IMR-90 (cell line): ENCODE measurements around the gene UBE3B. TPM values are rescaled to one million over a fixed set of nuclear protein-coding genes. Genes with fewer than 3 reads are reported as not detected.

ENCODE experiments used
- ATAC-seq: fragments of 200-7000 bp; cut with Tn5 transposase; 2 replicates; pipeline ENCODE4 v1.9.1; 2020; ENCODE audit warnings: low read depth, mild to moderate bottlenecking, moderate library complexity
- BruUV-seq: library from RNA; stranded (reverse); fragments of 400-500 nt; replicated peaks from 2 replicates; lab custom pipeline; 2021; lab: Mats Ljungman, UMichigan
- CTCF ChIA-PET: fragments of 300-600 bp; formaldehyde crosslinking; extraction: SDS; loops from one replicate; lab custom pipeline; 2021; ENCODE audit warnings: antibody characterized with exemption; lab: Yijun Ruan, JAX
- POLR2A ChIA-PET: fragments of 300-600 bp; sonication (Branson Sonifier 250); formaldehyde crosslinking; loops from one replicate; lab custom pipeline; 2022; ENCODE audit warnings: antibody characterized with exemption; ENCODE audit not compliant: unreplicated experiment; lab: Charles Lee
- DNase-seq: peaks from one replicate; pipeline ENCODE4 v3.0.0; 2013
- H2AFZ ChIP-seq: replicated peaks from 2 replicates; pipeline ENCODE3; 2013; ENCODE audit warnings: low read length, mild to moderate bottlenecking; ENCODE audit not compliant: poor library complexity
- H2AK5ac ChIP-seq: 2 replicates; pipeline ENCODE4 v1.6.1; 2013; ENCODE audit warnings: low read depth, low read length, inconsistent platforms
- H2AK9ac ChIP-seq: replicated peaks from 2 replicates; pipeline ENCODE3; 2013; ENCODE audit warnings: mild to moderate bottlenecking, low read depth, low read length, moderate library complexity; ENCODE audit not compliant: poor library complexity
- H2BK120ac ChIP-seq: 2 replicates; pipeline ENCODE4 v1.6.1; 2013; ENCODE audit warnings: low read depth, low read length, inconsistent platforms
- H2BK15ac ChIP-seq: 3 replicates; pipeline ENCODE4 v1.6.1; 2013; ENCODE audit warnings: low read depth, low read length, inconsistent platforms
- H2BK20ac ChIP-seq: 2 replicates; pipeline ENCODE4 v1.6.1; 2013; ENCODE audit warnings: low read depth, mild to moderate bottlenecking, inconsistent platforms, low read length, moderate library complexity
- H2BK5ac ChIP-seq: 2 replicates; pipeline ENCODE4 v1.6.1; 2013; ENCODE audit warnings: mild to moderate bottlenecking, low read depth, low read length, inconsistent platforms; ENCODE audit not compliant: poor library complexity, severe bottlenecking
- H3K14ac ChIP-seq: replicated peaks from 2 replicates; pipeline ENCODE4 v1.6.1; 2013; ENCODE audit warnings: low read depth, low read length, inconsistent platforms
- H3K18ac ChIP-seq: 2 replicates; pipeline ENCODE4 v1.6.1; 2013; ENCODE audit warnings: low read depth, low read length, control low read depth
- H3K23ac ChIP-seq: 2 replicates; pipeline ENCODE4 v1.6.1; 2013; ENCODE audit warnings: low read depth, low read length, inconsistent platforms
- H3K27ac ChIP-seq: 2 replicates; pipeline ENCODE4 v1.5.1; 2013; ENCODE audit warnings: mild to moderate bottlenecking, control low read depth, low read length; ENCODE audit not compliant: insufficient read depth
- H3K27me3 ChIP-seq: 2 replicates; pipeline ENCODE4 v1.6.1; 2013; ENCODE audit warnings: low read length; ENCODE audit not compliant: control insufficient read depth, insufficient read depth
- H3K36me3 ChIP-seq: 2 replicates; pipeline ENCODE4 v1.6.1; 2013; ENCODE audit warnings: low read length, mixed read lengths; ENCODE audit not compliant: control insufficient read depth, insufficient read depth
- H3K4ac ChIP-seq: 2 replicates; pipeline ENCODE4 v1.6.1; 2013; ENCODE audit warnings: low read depth, low read length, inconsistent platforms
- H3K4me1 ChIP-seq: 2 replicates; pipeline ENCODE4 v1.6.1; 2013; ENCODE audit warnings: low read length, mixed read lengths; ENCODE audit not compliant: control insufficient read depth, insufficient read depth
- H3K4me2 ChIP-seq: 2 replicates; pipeline ENCODE4 v1.6.1; 2013; ENCODE audit warnings: low read depth, mild to moderate bottlenecking, control low read depth, low read length, moderate library complexity
- H3K4me3 ChIP-seq: 2 replicates; pipeline ENCODE4 v1.5.1; 2013; ENCODE audit warnings: low read depth, mild to moderate bottlenecking, control low read depth, low read length, moderate library complexity; ENCODE audit not compliant: insufficient read depth
- H3K56ac ChIP-seq: 2 replicates; pipeline ENCODE4 v1.6.1; 2013; ENCODE audit warnings: low read length, inconsistent platforms; ENCODE audit not compliant: insufficient read depth; ENCODE audit errors: extremely low read depth
- H3K79me1 ChIP-seq, 2 experiments: 2 replicates each; pipeline ENCODE4 v1.6.1; 2013; ENCODE audit warnings: low read length in 2 of 2, inconsistent platforms in 1 of 2, low read depth in 1 of 2
- H3K9ac ChIP-seq: 2 replicates; pipeline ENCODE4 v1.6.1; 2013; ENCODE audit warnings: low read depth, low read length, control low read depth
- H3K9me1 ChIP-seq: 2 replicates; pipeline ENCODE4 v1.6.1; 2013; ENCODE audit warnings: low read length, inconsistent platforms; ENCODE audit not compliant: insufficient read depth
- H3K9me3 ChIP-seq: 2 replicates; pipeline ENCODE4 v1.6.1; 2013; ENCODE audit warnings: low read length; ENCODE audit not compliant: control insufficient read depth, insufficient read depth
- H4K20me1 ChIP-seq: 2 replicates; pipeline ENCODE4 v1.6.1; 2013; ENCODE audit warnings: low read length, inconsistent platforms; ENCODE audit not compliant: insufficient read depth
- H4K5ac ChIP-seq: 2 replicates; pipeline ENCODE4 v1.6.1; 2013; ENCODE audit warnings: mild to moderate bottlenecking, low read depth, low read length, control low read depth
- H4K8ac ChIP-seq, 2 experiments: 2 replicates each; pipeline ENCODE4 v1.6.1; 2013; ENCODE audit warnings: low read depth in 2 of 2, low read length in 2 of 2, control low read depth in 1 of 2, inconsistent platforms in 1 of 2
- H4K91ac ChIP-seq: 2 replicates; pipeline ENCODE4 v1.6.1; 2013; ENCODE audit warnings: low read depth, low read length, inconsistent platforms; ENCODE audit not compliant: insufficient read depth
- BHLHE40 ChIP-seq: fragments of 150-350 bp; IDR thresholded peaks from 2 replicates; pipeline ENCODE4 v1.6.1; 2016; ENCODE audit warnings: mild to moderate bottlenecking, low read depth, low read length
- CEBPB ChIP-seq: IDR thresholded peaks from 2 replicates; pipeline ENCODE4 v1.6.1; 2012; ENCODE audit warnings: low read depth, low read length, improper control_type of control experiment
- CHD1 ChIP-seq: IDR thresholded peaks from 2 replicates; pipeline ENCODE4 v1.6.1; 2012; ENCODE audit warnings: low read depth, low read length, improper control_type of control experiment
- FOS ChIP-seq: fragments of 150-350 bp; IDR thresholded peaks from 2 replicates; pipeline ENCODE4 v1.6.1; 2016; ENCODE audit warnings: low read depth, low read length
- MAFK ChIP-seq: IDR thresholded peaks from 2 replicates; pipeline ENCODE4 v1.6.1; 2012; ENCODE audit warnings: low read depth, low read length, improper control_type of control experiment
- MAZ ChIP-seq: IDR thresholded peaks from 2 replicates; pipeline ENCODE4 v1.6.1; 2012; ENCODE audit warnings: low read depth, mild to moderate bottlenecking, low read length, improper control_type of control experiment, moderate library complexity, borderline replicate concordance
- MXI1 ChIP-seq: IDR thresholded peaks from 2 replicates; pipeline ENCODE4 v1.6.1; 2012; ENCODE audit warnings: low read depth, mild to moderate bottlenecking, low read length, moderate library complexity, borderline replicate concordance
- NFE2L2 ChIP-seq: fragments of 150-350 bp; IDR thresholded peaks from 2 replicates; pipeline ENCODE4 v1.6.1; 2016; ENCODE audit warnings: low read depth, mild to moderate bottlenecking, low read length
- POLR2A ChIP-seq: IDR thresholded peaks from 2 replicates; pipeline ENCODE4 v1.6.1; 2012; ENCODE audit warnings: mild to moderate bottlenecking, low read depth, low read length
- RAD21 ChIP-seq: IDR thresholded peaks from 2 replicates; pipeline ENCODE4 v1.6.1; 2012; ENCODE audit warnings: low read length, improper control_type of control experiment
- RCOR1 ChIP-seq: IDR thresholded peaks from 2 replicates; pipeline ENCODE4 v1.6.1; 2012; ENCODE audit warnings: mild to moderate bottlenecking, low read length, improper control_type of control experiment; ENCODE audit not compliant: insufficient replicate concordance
- RFX5 ChIP-seq: IDR thresholded peaks from 2 replicates; pipeline ENCODE4 v1.8.0; 2012; ENCODE audit warnings: low read depth, mild to moderate bottlenecking, low read length, moderate library complexity
- SMC3 ChIP-seq: fragments of 150-350 bp; IDR thresholded peaks from 2 replicates; pipeline ENCODE4 v1.6.1; 2016; ENCODE audit warnings: low read depth, mild to moderate bottlenecking, antibody characterized with exemption, low read length, moderate library complexity
- WGBS, 2 experiments: methylation state at CpG; one replicate each; pipeline versions ENCODE4 v1.1.5 to v1.1.7; 2013; ENCODE audit warnings: missing lambda C conversion rate in 2 of 2; ENCODE audit not compliant: insufficient read length in 1 of 2; ENCODE audit errors: extremely low coverage in 2 of 2; 5-methylcytosine and 5-hydroxymethylcytosine counted together
- dilution Hi-C: fragments of 300-500 bp; cut with HindIII; formaldehyde crosslinking; loops from one replicate; pipeline ENCODE4 v1.14.3; 2018; ENCODE audit warnings: low sequenced_read_pairs; ENCODE audit not compliant: unreplicated experiment
- in situ Hi-C: fragments of 300-500 bp; cut with MboI; formaldehyde crosslinking; loops from 3 replicates; pipeline ENCODE4 v1.14.3; 2019; ENCODE audit warnings: low sequenced_read_pairs, inconsistent platforms, mixed read lengths
- intact Hi-C: fragments of 100-400 bp; cut with micrococcal nuclease; formaldehyde crosslinking; loops from 2 replicates; pipeline ENCODE4 v1.10.0; 2022
- polyA plus RNA-seq, 3 experiments: library from polyadenylated mRNA; depleted of rRNA; stranded (reverse); fragments of >200 nt; gene quantifications; 2 replicates each; pipeline ENCODE4 v1.2.3, GENCODE V29; 2012; ENCODE audit warnings: low replicate concordance in 1 of 3
- total RNA-seq: library from RNA; depleted of rRNA; stranded (reverse); fragments of >200 nt; gene quantifications from 2 replicates; pipeline ENCODE4 v1.2.3, GENCODE V29; 2012
- TF ChIP-seq, protein P1 (sequence below): fragments of 150-350 bp; IDR thresholded peaks from 2 replicates; pipeline ENCODE4 v1.6.1; 2017; ENCODE audit warnings: mild to moderate bottlenecking, antibody characterized with exemption, low read length, low read depth
- TF ChIP-seq, protein P2 (sequence below): fragments of 150-350 bp; IDR thresholded peaks from 2 replicates; pipeline ENCODE4 v1.6.1; 2016; ENCODE audit warnings: low read depth, mild to moderate bottlenecking, low read length, moderate library complexity, borderline replicate concordance
- TF ChIP-seq, protein P3 (sequence below): conservative IDR thresholded peaks from 2 replicates; pipeline ENCODE4 v1.5.1; 2012; ENCODE audit warnings: mild to moderate bottlenecking, low read depth, low read length, improper control_type of control experiment

UBE3B gene
- total and polyA plus RNA-seq, 2 of the 4 experiments (the other 2 are of a cell fraction) = 18.8 to 24.9 TPM

DNA sequence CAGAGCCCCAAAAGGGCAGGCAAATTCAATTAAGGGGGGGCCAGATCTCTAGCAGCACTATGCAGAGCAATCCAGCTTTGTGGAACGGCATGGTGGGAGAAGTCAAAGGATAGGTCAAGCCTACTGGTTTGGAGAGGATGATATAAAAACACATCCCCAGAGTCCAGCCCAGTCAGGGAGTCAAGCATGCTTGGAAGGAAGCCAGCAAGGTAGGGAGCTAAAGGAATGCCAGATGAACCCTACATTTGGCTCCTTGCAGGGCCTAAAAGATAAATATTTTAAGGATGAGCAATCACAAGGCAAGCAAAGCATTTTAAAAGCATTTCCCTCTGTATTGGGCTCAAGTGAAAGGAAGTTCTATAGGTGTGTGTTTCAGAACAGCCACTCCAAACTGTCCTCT is 21.7 kb upstream of the UBE3B start:
- Histone ChIP-seq H3K4me3 (no peak overlapping the region), H3K23ac (no peak overlapping the region), H3K9me1 (peaks cover 19% of the 10 kb centered on the region), H3K4me1 (peaks cover 29% of the 10 kb centered on the region), H4K91ac (no peak overlapping the region), H3K56ac (no peak overlapping the region), H3K27me3 (no peaks in the 10 kb centered on the region), H4K20me1 (peaks cover 17% of the 10 kb centered on the region; the same call in 1 of the 2 replicates), H3K4me2 (no peak overlapping the region), H3K4ac (no peak overlapping the region), H3K18ac (no peak overlapping the region), H3K36me3 (peaks cover 71% of the 10 kb centered on the region), H3K9ac (no peak overlapping the region), H3K79me1 (peaks cover 52 to 89% of the 10 kb centered on the region in 2 experiments), H3K9me3 (no peaks in the 10 kb centered on the region), H2BK5ac (peak overlapping the region; percentile 25), H3K27ac (no peak overlapping the region; the same call in 1 of the 2 replicates), H2BK15ac (no peak overlapping the region), H4K5ac (no peak overlapping the region), H3K14ac (no peak overlapping the region), H2BK20ac (no peak overlapping the region), H2AFZ (no peak overlapping the region), H2AK9ac (no peak overlapping the region), H2AK5ac (peak overlapping the region; percentile 49; the same call in 1 of the 2 replicates), H4K8ac (no peak overlapping the region), H2BK120ac (no peak overlapping the region)
- TF ChIP-seq, protein P1, sequence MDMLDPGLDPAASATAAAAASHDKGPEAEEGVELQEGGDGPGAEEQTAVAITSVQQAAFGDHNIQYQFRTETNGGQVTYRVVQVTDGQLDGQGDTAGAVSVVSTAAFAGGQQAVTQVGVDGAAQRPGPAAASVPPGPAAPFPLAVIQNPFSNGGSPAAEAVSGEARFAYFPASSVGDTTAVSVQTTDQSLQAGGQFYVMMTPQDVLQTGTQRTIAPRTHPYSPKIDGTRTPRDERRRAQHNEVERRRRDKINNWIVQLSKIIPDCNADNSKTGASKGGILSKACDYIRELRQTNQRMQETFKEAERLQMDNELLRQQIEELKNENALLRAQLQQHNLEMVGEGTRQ = no peak
- no peak for TF ChIP-seq MAFK
- TF ChIP-seq RAD21 = no peak
- TF ChIP-seq MAZ = no peak
- TF ChIP-seq, protein P2, sequence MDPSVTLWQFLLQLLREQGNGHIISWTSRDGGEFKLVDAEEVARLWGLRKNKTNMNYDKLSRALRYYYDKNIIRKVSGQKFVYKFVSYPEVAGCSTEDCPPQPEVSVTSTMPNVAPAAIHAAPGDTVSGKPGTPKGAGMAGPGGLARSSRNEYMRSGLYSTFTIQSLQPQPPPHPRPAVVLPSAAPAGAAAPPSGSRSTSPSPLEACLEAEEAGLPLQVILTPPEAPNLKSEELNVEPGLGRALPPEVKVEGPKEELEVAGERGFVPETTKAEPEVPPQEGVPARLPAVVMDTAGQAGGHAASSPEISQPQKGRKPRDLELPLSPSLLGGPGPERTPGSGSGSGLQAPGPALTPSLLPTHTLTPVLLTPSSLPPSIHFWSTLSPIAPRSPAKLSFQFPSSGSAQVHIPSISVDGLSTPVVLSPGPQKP = no peak
- no peak for TF ChIP-seq RCOR1
- TF ChIP-seq FOS = no peak
- TF ChIP-seq NFE2L2 = no peak
- TF ChIP-seq BHLHE40 = no peak
- TF ChIP-seq RFX5 = no peak
- TF ChIP-seq SMC3 = no peak
- TF ChIP-seq, protein P3, sequence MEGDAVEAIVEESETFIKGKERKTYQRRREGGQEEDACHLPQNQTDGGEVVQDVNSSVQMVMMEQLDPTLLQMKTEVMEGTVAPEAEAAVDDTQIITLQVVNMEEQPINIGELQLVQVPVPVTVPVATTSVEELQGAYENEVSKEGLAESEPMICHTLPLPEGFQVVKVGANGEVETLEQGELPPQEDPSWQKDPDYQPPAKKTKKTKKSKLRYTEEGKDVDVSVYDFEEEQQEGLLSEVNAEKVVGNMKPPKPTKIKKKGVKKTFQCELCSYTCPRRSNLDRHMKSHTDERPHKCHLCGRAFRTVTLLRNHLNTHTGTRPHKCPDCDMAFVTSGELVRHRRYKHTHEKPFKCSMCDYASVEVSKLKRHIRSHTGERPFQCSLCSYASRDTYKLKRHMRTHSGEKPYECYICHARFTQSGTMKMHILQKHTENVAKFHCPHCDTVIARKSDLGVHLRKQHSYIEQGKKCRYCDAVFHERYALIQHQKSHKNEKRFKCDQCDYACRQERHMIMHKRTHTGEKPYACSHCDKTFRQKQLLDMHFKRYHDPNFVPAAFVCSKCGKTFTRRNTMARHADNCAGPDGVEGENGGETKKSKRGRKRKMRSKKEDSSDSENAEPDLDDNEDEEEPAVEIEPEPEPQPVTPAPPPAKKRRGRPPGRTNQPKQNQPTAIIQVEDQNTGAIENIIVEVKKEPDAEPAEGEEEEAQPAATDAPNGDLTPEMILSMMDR = no peak
- TF ChIP-seq MXI1 = no peak
- no peak for TF ChIP-seq CEBPB
- TF ChIP-seq POLR2A = no peak
- no peak for TF ChIP-seq CHD1
- DNase-seq (no peak), ATAC-seq (no peak)
- intact Hi-C loops = no loop called here
- in situ Hi-C loops = no loop called here
- BruUV-seq = no TSS peak
- CTCF ChIA-PET = no interaction called here
- no CpG with 5 or more reads among the region's 1 CpG for WGBS, 2 experiments
- dilution Hi-C loops = no loop called here
- POLR2A ChIA-PET = interaction anchor here (0.6 kb wide), 1 partner anchor 13 kb away, joined by 3 read pairs; no protein-coding TSS in a partner anchor
